Bronchial smooth muscle cell (primary cell): ENCODE results near the gene RAMACL. TPM values are rescaled to one million over a fixed set of nuclear protein-coding genes. Genes with fewer than 3 reads are reported as not detected.

Source experiments
- total RNA-seq: library from RNA; depleted of rRNA; stranded (reverse); fragments of >200 nt; gene quantifications from 2 replicates; pipeline ENCODE4 v1.2.1, GENCODE V29; 2014

RAMACL gene
- 0.43 and 0.95 TPM in 2 replicates for total RNA-seq

DNA sequence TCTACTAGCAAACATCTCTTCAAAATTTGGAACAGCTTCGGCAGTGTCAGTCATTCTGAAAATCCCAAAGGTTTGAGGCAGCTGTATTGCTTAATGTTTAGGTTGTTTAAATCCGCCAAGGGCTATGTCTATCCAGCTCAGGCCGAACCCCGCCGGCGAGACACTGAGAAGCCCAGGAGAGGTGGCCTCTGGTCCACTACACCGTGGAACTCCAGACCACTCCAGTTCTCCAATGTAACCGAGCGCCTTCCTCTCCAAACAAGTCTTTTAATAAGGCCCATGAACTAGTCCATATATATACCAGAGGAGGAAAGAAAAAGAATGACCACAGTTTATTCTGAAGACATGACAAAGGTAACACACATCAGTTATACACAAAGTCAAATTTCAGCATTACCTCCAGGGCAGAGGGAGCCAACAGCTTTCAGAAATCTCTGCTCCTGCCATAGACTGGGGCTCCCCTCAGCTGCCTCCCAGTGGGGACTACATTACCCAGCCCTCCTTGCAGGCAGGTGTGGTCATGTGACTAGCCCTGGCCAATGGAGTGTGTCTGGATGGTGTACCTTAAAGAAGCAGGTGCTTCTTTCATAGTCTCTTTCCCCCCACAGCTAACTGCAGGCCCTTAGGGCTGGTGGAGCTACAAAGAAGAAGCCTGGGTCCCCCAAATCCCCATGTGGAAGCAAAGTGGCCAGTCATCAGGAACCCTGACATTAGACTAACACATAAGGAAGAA, at the start of gene RAMACL:
RAMACL (minus strand) TSS at position 255 of the 733 bp plus-strand sequence; CDS start at position 54, 201 bp downstream.

GRCh38 chr6:166627033-166627874, 40.8 kb upstream of the RAMACL start, which contains the start of gene RPS6KA2:
Gene RPS6KA2 (minus strand): TSS chr6:166627251. CDS start chr6:166627019, 232 bp downstream.

Other genes with a start within 250 kb of the RAMACL start
- 26.6 and 28.7 TPM in 2 replicates for gene SFT2D1, start 244.1 kb downstream of the RAMACL start, total RNA-seq
- 18.6 and 32.9 TPM in 2 replicates for gene MPC1, start 203.7 kb downstream of the RAMACL start, total RNA-seq
- 38.1 and 99.8 TPM in 2 replicates for gene RPS6KA2, start 40.6 kb upstream of the RAMACL start, total RNA-seq